ENCODE measurements around the gene SRD5A3. TPM values are rescaled to one million over a fixed set of nuclear protein-coding genes. Genes with fewer than 3 reads are reported as not detected.

The SRD5A3 gene
- total RNA-seq, 1 experiment from 2014 or later, result 24.0 TPM

GRCh38 chr4:55304303-55304702, 41.7 kb upstream of the SRD5A3 start:
- H3K36me3 Mint-ChIP-seq, result peaks cover 3% of the 10 kb centered on the region
- TF ChIP-seq JUN (CRISPR knock-in tag; IDR thresholded peaks at IDR 0.05), result no peak
- CTCF ChIA-PET, result interaction anchor here (0.8 kb wide), 1 partner anchor 8 kb away, joined by 4 read pairs; no protein-coding TSS in a partner anchor
- peaks cover 23% of the 10 kb centered on the region for H3K9me3 Mint-ChIP-seq
- POLR2A ChIA-PET, result no interaction called here
- no peak for DNase-seq (ENCODE audit: low spot score)
- H3K27me3 Mint-ChIP-seq (ENCODE audit: low read depth), result peaks cover 10% of the 10 kb centered on the region
- no peak for ATAC-seq
- no peak overlapping the region for H3K4me3 Mint-ChIP-seq
- no peak overlapping the region for H3K27ac Mint-ChIP-seq
- H3K4me1 Mint-ChIP-seq, result no peaks in the 10 kb centered on the region

- Mint-ChIP-seq H3K27me3 (ENCODE audit: low read depth) (no peaks in the 10 kb centered on the region), H3K9me3 (peaks cover 15% of the 10 kb centered on the region), H3K36me3 (peaks cover 2% of the 10 kb centered on the region), H3K27ac (no peak overlapping the region), H3K4me3 (no peak overlapping the region), H3K4me1 (no peaks in the 10 kb centered on the region; the same call in 1 of the 2 replicates)
- POLR2A ChIA-PET, result no interaction called here
- no peak for ATAC-seq
- CTCF ChIA-PET, result no interaction called here
- no peak for DNase-seq (ENCODE audit: low spot score)
- TF ChIP-seq GTF2I (CRISPR knock-in tag; conservative IDR thresholded peaks at IDR 0.05) (no peak), ESRRA (CRISPR knock-in tag; IDR thresholded peaks at IDR 0.05; ENCODE audit: borderline replicate concordance) (no peak), ATF6 (CRISPR knock-in tag; IDR thresholded peaks at IDR 0.05) (no peak), ERG (CRISPR knock-in tag; IDR thresholded peaks at IDR 0.05) (no peak), CTCF (IDR thresholded peaks at IDR 0.05) (no peak), CREB1 (CRISPR knock-in tag; IDR thresholded peaks at IDR 0.05) (no peak), NR2C2 (CRISPR knock-in tag; IDR thresholded peaks at IDR 0.05) (no peak), NFYB (CRISPR knock-in tag; conservative IDR thresholded peaks at IDR 0.05; ENCODE audit: low read depth) (no peak), PRRX2 (CRISPR knock-in tag; IDR thresholded peaks at IDR 0.05) (no peak), OVOL2 (CRISPR knock-in tag; IDR thresholded peaks at IDR 0.05; ENCODE audit: borderline replicate concordance) (no peak), GRHL2 (CRISPR knock-in tag; IDR thresholded peaks at IDR 0.05; ENCODE audit: insufficient replicate concordance, severe bottlenecking) (no peak), ZNF532 (CRISPR knock-in tag; IDR thresholded peaks at IDR 0.05; ENCODE audit: borderline replicate concordance) (no peak), MXD4 (CRISPR knock-in tag; IDR thresholded peaks at IDR 0.05; ENCODE audit: borderline replicate concordance) (no peak), ZNF263 (CRISPR knock-in tag; IDR thresholded peaks at IDR 0.05; ENCODE audit: low read depth) (no peak), ZNF671 (CRISPR knock-in tag; IDR thresholded peaks at IDR 0.05) (no peak), CREM (CRISPR knock-in tag; IDR thresholded peaks at IDR 0.05) (no peak)
- TF ChIP-seq, protein P1, sequence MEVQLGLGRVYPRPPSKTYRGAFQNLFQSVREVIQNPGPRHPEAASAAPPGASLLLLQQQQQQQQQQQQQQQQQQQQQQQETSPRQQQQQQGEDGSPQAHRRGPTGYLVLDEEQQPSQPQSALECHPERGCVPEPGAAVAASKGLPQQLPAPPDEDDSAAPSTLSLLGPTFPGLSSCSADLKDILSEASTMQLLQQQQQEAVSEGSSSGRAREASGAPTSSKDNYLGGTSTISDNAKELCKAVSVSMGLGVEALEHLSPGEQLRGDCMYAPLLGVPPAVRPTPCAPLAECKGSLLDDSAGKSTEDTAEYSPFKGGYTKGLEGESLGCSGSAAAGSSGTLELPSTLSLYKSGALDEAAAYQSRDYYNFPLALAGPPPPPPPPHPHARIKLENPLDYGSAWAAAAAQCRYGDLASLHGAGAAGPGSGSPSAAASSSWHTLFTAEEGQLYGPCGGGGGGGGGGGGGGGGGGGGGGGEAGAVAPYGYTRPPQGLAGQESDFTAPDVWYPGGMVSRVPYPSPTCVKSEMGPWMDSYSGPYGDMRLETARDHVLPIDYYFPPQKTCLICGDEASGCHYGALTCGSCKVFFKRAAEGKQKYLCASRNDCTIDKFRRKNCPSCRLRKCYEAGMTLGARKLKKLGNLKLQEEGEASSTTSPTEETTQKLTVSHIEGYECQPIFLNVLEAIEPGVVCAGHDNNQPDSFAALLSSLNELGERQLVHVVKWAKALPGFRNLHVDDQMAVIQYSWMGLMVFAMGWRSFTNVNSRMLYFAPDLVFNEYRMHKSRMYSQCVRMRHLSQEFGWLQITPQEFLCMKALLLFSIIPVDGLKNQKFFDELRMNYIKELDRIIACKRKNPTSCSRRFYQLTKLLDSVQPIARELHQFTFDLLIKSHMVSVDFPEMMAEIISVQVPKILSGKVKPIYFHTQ (CRISPR knock-in tag; IDR thresholded peaks at IDR 0.05), result no peak
- TF ChIP-seq, protein P2, sequence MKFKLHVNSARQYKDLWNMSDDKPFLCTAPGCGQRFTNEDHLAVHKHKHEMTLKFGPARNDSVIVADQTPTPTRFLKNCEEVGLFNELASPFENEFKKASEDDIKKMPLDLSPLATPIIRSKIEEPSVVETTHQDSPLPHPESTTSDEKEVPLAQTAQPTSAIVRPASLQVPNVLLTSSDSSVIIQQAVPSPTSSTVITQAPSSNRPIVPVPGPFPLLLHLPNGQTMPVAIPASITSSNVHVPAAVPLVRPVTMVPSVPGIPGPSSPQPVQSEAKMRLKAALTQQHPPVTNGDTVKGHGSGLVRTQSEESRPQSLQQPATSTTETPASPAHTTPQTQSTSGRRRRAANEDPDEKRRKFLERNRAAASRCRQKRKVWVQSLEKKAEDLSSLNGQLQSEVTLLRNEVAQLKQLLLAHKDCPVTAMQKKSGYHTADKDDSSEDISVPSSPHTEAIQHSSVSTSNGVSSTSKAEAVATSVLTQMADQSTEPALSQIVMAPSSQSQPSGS (CRISPR knock-in tag; IDR thresholded peaks at IDR 0.05; ENCODE audit: borderline replicate concordance, low read depth), result no peak
- TF ChIP-seq, protein P3, sequence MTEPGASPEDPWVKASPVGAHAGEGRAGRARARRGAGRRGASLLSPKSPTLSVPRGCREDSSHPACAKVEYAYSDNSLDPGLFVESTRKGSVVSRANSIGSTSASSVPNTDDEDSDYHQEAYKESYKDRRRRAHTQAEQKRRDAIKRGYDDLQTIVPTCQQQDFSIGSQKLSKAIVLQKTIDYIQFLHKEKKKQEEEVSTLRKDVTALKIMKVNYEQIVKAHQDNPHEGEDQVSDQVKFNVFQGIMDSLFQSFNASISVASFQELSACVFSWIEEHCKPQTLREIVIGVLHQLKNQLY (CRISPR knock-in tag; IDR thresholded peaks at IDR 0.05), result no peak
Observed at GRCh38 chr4:55308071-55308470, 38.0 kb upstream of the SRD5A3 start.

Measured in WTC11 (cell line).